Melanocyte of skin (primary cell): ENCODE data around the gene FAM184A. TPM values are rescaled to one million over a fixed set of nuclear protein-coding genes. Genes with fewer than 3 reads are reported as not detected.

Experiments
- small RNA-seq, 2 donors: library from RNA; depleted of rRNA; stranded (forward); fragments of <200 nt; gene quantifications; one replicate each; pipeline ENCODE3, GENCODE V24; 2012
- total RNA-seq, 2 donors: library from RNA; depleted of rRNA; stranded (reverse); fragments of >200 nt; gene quantifications; 2 replicates each; pipeline ENCODE4 v1.2.3, GENCODE V29; 2012

FAM184A gene, protein sequence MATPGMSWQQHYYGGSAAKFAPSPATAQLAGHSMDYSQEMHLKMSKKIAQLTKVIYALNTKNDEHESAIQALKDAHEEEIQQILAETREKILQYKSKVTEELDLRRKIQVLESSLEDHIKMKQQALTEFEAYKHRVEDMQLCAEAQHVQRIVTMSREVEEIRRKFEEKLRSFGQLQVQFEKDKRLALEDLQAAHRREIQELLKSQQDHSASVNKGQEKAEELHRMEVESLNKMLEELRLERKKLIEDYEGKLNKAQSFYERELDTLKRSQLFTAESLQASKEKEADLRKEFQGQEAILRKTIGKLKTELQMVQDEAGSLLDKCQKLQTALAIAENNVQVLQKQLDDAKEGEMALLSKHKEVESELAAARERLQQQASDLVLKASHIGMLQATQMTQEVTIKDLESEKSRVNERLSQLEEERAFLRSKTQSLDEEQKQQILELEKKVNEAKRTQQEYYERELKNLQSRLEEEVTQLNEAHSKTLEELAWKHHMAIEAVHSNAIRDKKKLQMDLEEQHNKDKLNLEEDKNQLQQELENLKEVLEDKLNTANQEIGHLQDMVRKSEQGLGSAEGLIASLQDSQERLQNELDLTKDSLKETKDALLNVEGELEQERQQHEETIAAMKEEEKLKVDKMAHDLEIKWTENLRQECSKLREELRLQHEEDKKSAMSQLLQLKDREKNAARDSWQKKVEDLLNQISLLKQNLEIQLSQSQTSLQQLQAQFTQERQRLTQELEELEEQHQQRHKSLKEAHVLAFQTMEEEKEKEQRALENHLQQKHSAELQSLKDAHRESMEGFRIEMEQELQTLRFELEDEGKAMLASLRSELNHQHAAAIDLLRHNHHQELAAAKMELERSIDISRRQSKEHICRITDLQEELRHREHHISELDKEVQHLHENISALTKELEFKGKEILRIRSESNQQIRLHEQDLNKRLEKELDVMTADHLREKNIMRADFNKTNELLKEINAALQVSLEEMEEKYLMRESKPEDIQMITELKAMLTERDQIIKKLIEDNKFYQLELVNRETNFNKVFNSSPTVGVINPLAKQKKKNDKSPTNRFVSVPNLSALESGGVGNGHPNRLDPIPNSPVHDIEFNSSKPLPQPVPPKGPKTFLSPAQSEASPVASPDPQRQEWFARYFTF
- 1 to 10 TPM in 1 of 2 donors, under 1 TPM in 1; 0.33 to 1.4 TPM for total RNA-seq

DNA sequence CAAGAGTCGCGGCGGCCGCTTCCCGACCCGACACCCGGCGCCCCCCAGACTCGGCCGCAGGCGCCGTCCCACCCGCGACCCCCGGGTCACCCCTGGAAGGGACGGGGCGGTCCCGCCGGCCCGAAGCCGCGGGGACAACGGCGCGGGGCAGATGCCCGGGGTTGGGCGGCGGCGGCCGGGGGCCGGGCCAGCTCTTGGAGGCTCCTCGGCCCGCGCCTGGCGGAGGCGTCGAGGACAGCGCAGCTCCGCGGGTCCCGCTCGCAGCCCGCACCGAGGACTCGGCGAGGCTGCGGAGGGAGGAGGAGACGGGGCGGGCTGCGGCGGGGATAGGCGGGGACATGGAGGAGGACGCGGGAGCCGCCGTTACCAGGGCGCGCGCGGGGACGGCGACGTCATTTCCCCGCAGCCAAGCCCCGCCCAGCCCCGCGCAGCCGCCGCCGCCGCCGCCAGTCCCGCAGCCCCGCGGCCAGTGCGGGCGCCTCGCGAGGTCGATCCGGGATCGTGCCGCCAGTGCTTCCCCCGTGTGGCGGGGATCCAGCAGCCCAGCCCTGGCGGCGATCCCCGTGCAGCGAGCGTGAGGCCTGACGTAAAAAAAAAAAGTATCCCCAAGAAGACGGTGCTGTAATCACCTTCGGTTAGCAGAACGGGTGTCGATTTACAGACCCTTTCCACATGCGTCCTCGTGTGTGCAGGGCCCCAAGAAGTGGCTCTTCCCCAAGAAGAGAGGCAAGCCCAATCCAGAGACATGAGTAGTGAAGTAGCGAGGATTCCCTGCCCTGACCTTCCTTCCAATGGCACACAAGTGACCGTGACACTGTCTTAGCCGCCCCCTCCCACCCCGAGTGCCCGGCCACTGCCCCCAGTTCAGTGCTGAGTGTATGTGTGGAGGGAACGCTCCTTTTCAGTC is at the start of gene FAM184A:
FAM184A (minus strand) TSS at position 289 of the 907 bp plus-strand sequence. CDS start 365 bp downstream, outside the sequence.

DNA sequence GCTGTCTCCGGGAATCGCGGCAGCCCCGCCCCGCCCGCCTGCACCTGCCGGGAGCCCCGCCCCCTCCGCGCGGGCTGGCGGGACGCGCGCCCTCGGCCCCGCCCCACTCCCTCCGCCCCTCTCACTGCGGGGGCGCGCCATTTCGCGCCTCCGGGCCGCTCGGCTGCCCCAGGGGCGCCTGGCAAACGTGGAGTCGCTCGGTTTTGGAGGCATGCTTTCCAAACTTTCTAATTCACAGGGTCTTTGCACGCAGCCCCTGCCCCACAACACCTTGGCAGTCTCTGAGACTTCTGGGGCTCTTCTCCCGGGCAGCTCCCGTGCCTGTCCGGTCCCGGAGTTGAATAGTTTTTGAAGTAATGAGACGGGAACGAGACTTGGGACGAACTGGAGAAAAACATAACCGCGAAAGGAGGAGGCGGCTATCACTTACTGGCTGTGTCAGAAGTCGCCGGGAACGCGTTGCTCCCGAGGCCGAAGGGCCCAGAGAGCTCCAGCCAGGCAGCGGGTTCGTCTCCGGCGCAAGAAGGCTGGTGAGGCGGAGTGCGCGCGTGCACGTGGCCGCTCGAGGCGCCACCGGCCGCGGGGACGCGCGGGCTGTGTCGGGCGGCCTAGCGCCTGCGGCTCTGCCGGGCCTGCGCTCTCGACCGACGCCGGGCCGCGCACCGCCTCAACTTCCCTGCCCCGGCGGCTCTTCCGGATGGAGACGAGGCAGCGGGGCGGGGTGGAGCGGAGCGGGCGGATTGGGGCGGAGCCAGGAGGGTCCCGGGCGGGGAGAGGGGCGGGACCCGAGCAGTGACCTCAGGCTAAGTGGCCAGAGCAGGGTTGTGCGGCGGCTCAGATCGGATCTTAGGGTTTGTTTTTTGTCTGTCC is 143.8 kb downstream of the FAM184A start, which contains the start of gene MCM9:
MCM9 (minus strand) TSS at position 699 of the 870 bp plus-strand sequence. CDS start 3,436 bp downstream, outside the sequence.

Small RNAs within 50 kb of the gene (small RNA-seq; reads per million reads assigned to genes)
- gene MIR548B (1.5 to 3.3 reads per million in 2 donors), gene RF00019 (0 reads per million in 2 donors)

Other genes starting within 250 kb of the FAM184A start
- 10 to 100 TPM; 15.1 to 42.3 TPM for gene ASF1A, start 184.5 kb downstream of the FAM184A start, total RNA-seq
- 10 to 100 TPM; 12.7 to 15.3 TPM for gene MCM9, start 143.5 kb downstream of the FAM184A start, total RNA-seq